SKM-1 treated with dmso at 0.1 percent for 144 hours (cell line): ENCODE measurements around the gene QSOX2.

Experiments
- DNase-seq: peaks from one replicate; lab custom pipeline; 2025; ENCODE audit not compliant: unreplicated experiment; lab: John Stamatoyannopoulos, UW

The QSOX2 gene

DNA sequence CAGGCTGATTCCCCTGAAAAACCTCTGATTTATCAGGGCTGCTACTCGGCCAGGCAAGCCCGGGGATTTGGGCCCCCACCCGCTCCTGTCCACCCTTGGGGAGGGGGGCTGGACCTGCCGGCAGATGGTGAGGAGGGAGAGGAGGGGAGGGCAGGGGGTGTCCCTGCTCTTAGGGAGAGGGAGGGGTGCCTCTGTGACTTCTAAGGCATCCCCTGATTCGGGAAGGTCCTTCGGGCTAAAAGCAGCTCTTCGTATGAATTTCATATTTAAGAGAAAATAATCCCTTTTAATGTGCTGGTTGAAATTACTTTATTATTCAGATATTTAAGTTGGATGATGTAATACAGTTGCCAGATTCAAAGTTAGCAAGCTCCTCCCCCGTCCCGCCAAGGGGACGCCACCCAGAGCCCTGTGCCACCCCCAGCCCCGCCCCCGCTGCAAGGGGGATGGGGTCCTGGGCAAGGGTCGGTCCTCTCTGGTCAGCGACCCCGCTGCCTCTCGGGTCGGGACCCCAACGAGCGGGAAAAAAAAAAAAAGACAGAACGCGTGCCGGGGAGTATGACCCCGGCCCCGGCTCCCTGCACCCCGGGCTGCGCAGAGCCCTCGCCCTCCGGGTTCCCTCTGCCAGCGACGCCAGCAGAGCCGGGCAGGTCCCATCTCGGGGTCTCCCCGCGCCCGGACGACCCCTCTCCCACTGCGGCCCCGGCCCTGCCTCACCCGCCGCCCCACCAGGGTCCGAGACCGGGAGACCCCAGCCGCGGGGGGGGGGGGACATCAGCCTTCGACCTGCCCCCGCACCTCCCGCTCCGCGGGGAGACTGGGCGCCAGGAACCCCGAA is 53.1 kb downstream of the QSOX2 start:
- no peak for DNase-seq

DNA sequence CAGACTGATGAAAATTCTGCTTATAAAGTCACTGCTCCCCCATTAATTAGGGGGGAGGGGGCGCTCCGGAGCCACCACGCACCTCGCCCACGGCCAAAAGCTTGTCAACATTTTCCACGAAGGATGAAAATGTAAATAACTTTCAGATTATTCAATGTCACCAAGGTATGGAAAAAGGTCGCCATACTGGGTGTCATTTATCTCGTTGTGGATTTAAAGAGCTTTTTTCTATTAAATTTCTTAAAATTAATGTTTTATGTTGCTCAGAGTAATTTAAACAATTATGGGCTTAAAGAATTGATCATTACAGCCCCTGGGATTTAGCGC is 53.7 kb downstream of the QSOX2 start:
- DNase-seq, result no peak

DNA sequence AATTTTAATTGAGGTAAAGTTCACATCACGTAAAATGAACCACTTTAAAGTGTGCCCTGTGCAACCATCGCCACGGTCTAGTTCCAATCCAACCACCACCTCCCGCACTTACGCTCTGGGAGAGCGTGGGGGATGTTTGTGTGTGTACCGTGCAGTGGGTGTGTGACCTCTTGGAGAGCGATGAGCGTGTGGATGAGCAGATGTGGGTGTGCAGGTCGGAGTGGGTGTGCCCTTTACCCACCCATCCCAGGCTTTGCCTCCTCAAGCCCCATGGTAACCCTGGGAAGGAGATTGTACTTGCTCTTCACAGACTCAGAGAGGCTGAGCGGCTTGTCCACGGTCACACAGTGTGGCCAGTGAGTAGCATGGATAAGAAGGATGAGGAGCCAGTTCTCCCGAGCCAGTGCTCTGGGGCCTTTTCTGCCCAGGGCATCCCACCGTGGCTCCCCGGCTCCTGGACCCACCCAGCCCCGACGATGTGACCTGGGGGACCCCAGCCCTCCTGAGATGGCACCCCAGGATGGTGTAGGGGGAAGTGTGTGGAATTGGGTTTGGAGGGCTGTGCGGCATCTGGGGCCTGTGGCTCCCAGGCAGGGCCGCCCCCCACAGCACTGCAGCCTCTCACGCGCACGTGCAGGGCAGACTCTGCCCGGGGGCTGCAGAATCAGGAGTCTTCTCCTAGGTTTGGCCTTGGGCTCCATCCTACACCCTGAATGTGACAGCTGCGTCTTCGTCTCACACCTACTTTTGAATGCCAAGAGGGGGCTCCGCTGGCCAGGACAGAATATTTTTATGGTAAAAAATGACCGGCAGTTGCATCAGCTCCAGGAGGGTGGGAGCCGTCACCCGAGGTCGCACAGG is 54.3 kb downstream of the QSOX2 start:
- no peak for DNase-seq

DNA sequence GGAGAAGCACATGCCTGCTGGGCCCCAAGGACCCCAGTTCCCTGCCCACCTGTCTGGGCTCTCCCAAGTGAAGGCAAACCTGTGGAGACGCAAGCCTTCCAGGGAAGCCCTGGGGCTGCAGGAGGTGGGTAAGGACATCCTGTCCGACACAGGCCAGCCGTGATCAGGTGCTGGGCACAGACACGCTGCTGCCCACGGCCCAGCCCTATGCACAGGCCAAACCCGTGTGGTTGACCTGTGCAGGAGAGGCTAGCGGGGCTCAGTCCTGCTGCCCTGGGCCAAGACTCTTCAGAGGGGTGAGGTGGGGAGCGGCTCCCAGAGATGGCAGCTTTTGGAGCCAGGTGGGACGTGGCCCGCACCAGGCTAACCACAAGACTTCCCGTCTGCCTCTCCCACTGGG is 55.0 kb downstream of the QSOX2 start:
- DNase-seq, result no peak

DNA sequence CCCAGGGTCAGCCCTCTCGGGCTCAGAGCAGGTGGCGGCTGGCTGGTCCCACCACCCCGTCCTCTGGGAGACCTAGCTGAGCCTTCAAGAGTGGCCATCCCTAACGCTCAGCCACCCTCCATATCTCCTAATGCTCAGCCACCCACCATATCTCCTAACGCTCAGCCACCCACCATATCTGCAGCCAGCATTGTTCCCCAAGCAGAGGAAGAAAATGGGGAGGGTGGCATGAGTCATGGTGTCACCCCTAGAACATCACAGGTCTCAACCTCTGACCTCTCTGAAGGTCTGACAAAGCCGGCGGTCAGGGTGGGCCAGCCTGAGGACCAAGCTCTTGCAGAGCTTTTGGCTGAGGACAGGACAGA is 55.4 kb downstream of the QSOX2 start:
- no peak for DNase-seq

DNA sequence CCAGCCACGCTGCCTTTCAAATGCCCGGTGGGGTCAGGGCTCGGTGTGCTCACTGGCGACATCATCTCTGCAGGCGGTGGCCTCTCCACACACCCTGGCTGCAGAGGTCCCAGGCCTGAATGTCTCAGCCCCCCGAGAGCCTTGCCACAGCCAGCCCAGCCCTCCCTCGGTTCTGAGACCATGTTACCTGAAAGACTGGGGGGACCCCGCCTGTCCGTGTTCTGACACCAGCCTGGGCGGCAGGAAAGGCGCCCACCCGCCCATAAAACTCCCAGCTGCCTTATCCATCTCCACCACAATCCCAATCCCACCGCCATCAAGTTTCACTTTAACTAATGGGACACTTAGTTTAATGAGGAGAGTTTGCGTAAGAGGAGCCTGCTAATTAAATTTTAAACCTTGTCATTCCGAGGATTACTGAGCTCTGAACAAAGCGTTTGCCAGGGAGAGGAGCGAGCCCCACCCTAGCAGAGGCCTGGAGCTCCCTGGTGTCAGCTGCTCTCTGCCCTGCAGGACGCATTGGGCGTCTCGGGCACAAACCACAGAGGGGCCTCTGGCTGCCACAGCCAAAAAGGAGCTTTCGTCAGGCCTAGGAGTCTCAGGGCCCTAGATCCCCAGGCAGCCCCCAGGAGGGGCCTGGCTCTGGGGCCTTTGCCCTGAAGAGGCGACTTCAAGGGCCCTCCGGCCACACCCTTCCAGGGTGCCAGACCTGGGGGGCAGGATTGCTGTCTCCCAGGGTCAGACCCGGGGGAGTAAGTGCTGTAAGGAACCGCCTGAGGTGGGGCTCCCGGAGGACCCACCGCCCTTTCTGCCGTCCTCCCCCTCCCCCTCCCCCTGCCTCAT is 56.0 kb downstream of the QSOX2 start:
- DNase-seq, result no peak

DNA sequence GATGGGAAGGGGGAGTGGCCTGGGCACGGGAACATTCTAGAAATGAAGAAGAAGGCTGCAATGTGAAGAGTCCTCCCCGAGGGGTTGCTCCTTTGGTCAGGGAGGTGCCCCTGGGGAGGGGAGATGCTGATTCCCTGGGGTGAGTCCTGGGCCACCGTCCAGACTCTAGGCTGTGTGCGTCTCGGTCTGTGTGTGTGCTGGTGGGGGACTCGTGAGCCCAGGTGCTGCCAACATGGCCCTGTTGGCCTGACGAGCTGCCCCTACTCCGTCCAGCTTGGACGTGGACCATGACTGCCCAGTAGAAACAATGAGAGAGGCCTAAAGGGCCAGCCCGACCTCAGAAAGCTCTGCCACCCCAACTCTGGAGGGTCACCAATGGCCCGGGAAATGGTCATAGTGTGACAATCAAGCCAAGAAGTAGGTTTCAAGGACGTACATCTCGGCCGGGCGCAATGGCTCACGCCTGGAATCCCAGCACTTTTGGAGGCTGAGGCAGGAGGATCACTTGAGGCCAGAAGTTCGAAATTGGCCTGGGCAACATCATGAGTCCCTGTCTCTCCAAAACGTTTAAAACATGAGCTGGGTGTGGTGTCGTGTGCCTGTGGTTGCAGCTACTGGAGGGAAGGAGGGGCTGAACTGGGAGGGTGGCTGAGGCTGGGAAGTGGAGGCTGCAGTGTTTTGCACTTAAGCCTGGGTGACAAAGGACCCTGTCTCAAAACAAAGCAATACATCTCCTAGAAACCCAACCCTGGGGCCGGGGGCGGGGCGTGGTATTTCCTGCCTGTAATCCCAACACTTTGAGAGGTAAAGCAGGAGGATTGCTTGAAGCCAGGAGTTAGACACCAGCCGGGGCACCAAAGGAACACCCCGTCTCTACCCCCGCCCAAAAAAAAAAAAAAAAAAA is 57.7 kb downstream of the QSOX2 start:
- no peak for DNase-seq

DNA sequence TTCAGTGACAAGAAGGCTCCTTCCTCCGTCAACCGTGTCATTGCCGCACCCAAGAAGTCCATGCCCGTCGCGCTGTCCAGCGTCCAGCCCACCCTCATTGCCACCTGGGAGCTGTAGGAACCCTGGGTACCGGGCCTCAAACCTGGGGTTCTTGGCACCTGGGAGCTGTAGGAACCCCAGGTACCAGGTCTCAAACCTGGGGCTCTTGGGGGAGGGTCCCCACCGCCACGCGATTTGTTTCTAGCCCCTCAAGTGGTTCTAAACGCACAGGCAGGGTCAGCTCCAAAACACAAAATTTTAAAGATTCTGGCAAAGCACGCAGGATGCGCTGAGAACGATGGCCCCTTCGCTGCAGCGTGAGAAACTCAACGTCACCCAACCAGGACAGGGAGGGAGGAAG is 58.4 kb downstream of the QSOX2 start:
- DNase-seq, result no peak

DNA sequence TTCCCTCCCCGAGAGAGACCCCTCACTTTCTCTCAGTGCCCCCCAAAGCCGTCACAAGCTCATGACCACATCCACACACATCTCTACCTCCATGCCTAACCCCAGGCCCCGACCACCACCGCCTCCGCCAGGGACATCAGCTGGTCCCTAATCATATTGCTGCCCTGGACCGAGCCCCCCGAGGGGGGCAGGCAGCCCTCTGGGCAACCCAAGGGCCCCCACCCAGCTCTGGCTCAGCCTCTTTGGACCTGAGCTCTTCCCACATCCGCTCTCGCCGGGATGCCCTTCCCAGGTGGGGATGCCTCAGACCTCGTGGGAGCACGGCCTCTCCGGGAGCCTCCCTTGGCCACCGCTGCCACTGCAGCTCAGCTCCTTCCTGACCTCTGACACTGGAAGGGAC is 59.2 kb downstream of the QSOX2 start:
- no peak for DNase-seq

DNA sequence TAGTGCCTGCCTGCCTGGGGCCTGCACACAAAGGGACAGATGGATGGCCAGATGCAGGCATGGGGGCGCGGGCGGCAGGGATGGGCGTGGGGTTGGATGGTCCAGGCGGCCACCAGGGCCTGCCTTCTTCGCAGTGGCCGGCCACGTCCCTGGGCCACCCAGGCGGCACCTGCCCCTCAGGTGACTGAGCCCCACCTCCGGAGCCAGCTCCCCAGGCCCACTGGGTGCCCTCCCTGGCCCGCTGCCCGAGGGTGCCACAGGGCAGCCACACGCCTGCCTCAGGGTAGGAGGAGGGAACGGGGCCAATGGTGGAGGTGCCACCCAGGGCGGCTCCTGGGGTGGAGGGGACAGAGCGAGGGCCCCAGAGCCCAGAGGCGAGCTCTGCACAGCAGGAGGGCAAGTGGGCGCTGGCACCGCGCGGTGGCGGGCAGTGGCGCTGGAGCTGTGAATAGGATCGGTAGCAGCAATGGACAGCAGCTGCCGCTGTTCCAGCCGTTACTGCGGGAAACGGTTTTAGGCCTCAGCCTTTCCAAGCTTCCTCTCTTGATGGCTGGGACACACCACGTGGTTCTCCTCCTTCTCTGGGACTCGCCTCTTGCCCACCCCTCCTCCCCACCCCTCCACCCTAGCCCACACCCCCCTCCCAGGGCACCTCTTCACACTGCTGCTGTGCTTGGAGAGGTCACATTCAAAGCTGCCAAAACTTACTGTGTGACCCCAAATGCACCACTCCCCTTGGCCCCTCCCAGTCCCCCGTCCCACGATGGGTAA is 59.8 kb downstream of the QSOX2 start:
- DNase-seq, result no peak

DNA sequence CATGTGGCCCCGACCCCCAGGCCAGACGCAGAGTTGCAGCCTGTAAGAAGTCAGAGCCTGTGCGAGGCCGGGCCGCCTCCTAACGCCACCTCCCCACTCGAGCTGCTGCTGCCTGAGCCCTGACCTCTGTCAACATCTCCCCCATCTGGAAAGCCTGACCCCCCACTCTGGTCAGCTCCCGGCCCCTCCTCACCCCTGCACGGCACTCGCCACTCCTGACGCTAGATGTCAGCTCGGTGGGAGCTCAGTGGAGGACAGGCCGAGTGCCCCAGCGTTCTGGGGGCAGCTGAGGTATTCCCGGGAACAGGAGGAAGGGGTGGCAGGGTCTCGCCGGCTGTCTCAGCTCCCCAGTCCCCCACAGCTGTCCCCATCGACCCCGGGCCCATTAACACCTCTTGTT is 60.5 kb downstream of the QSOX2 start:
- no peak for DNase-seq

DNA sequence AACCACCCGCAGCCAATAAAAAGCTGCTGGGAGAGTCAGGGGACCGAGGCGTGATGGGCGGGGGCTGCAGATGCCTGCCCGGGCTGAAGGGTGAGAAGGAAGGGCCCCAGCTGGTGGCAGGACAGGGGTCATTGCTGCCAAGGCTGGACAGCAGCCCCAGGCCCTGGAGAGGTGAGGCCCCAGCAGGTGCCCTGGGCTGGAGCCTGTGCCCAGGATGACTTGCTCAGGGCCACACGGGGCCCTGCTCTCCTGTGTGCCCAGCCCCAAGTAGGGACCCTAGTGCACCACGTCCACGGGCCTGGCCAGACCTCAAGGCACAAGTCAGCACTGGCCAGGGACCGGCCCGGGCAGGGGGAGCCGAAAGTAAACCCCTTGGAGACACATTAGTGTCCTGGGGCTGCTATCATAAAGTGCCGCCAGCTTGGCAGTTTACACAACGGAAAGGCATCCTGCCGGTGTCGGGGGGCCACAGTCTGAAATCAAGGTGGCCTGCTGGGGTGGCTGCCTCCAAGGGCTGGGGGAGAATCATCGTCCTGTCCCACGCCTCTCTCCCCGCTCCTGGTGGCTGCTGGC is 62.7 kb downstream of the QSOX2 start:
- DNase-seq, result no peak

DNA sequence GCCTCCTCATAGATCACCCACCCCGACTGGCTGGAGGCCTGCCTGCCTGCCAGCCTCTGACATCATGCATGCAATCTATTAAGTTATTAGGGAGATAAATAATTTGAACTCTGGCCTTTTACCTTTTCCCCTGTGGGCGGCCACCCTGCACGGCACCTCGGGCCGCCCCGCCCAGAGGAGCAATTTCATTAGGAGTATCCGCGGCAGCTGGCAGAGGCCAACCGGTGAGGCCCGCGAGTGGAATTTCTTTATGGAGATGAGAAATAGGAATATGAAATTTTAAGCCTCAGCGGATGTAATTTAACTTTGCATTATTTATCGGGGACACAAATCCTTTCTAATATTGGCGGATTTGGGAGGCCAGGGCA is 63.2 kb downstream of the QSOX2 start:
- DNase-seq, result no peak

DNA sequence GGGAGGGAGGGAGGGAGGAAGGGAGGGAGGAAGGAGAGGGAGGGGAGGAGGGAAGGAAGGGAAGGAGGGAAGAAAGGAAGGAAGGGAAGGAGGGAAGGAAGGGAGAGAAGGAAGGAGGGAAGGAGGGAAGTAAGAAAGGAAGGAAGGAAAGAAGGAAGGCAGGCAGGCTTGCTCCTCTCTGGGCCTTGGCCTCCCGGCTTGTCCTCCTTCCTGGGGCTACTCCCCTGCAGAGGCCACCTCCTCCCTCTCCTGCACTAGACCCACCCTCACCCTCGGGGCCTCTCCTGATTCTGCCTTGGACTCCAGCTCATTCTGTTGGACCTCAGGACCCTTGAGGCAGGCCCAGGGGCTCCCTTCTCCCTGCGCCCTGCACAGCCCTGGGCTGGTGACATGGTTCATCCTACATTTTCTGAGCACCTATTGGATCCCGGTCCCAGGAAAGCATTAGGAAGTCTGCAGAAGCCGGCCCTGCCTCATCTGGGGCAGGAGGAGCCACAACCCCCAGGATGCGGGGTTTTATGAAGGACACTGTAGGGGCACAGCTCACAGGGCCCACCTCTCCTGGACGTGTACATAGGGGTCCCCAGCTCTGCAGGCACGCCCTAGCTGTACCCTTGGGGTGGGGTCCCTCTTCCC is 63.7 kb downstream of the QSOX2 start:
- DNase-seq, result no peak

DNA sequence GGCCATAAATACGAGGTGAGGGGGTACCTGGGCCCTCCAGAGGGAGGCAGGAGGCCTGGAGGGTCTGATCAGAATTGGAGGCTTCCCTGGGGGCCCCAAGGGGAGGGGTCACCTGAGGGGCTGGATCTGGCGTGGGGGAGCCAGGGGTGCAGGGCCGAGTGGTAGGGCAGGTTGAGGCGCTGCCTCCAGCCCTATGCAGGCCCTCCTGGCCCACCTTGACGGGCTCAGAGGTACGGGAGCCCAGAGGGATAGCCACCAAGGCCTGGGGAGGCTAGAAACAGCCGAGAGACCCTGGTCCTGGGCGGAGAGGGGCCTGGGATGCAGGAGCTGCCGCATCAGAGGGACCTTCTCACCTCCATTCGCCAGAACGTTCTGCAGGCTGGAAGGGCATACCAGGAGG is 65.0 kb downstream of the QSOX2 start:
- no peak for DNase-seq

DNA sequence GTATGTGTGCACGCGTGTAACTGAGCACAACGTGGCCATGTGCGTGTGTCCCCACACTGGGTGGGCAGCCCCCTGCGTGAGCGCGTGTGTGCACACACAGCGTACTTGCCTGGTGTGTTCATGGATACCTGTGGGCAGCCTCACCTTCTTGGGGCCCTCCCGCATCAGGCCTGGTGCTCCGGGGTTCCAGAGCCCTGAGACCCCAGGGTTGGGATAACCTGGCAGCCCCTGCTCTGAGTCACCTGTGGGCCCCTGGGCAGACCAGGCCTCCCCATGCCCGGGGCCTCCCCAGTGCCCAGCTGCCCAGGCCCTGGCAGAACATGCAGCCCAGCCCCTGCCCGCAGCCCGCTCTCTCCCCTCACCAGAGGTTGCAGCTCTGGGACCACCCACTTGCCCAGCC is 65.9 kb downstream of the QSOX2 start:
- DNase-seq, result no peak

DNA sequence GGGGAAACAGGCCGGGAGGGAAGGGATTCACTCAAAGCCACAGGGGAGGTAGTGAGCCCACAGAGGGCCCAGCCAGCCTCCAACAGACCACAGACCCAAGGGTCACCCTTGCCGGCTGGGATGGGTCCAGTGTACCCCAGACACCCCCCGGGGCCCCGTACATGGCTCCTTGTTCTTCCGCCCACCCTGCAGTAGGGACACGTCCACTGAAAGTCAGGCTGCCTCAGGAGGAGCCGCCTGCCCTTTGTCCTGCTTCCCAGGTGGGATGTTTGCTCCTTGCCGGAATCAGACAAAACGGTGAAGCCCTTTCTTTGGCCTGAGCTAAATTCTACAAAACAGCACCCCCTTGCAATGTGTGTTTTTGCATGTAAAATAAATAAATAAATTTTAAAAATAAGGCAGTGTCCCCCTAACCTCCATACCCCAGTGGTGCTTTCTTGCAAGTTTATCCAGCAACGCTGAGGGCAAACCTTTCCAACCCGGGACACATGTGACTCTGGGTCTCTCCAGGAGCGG is 66.5 kb downstream of the QSOX2 start:
- DNase-seq, result no peak

DNA sequence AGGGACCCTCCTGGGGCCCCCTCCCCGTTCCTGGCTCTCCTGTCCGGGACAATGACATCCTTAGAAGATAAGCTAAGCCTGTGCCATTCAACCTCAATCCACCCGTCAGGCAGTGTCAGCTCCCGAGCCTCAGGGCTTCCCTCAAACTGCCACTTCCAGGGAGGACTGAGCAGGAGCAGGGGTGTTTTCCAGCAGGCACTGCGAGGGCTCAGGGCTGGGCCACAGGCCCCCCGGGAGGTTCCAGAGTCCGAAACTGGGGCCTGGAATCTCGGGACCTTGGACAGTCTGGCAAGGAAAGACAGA is 66.9 kb downstream of the QSOX2 start:
- DNase-seq, result no peak
